ENCODE results near the gene PAPOLG. TPM values are rescaled to one million over a fixed set of nuclear protein-coding genes. Genes with fewer than 3 reads are reported as not detected.

Gene PAPOLG
- total RNA-seq, 2 donors from 2014 or later, result 23.2 to 34.1 TPM

- H3K4me3 ChIP-seq (ENCODE audit: low read length), result no peak overlapping the region
- H3K36me3 Mint-ChIP-seq (ENCODE audit: low read depth), result no peaks in the 10 kb centered on the region
- peaks cover 4% of the 10 kb centered on the region for H3K9me3 Mint-ChIP-seq
- no peaks in the 10 kb centered on the region for H3K36me3 ChIP-seq (ENCODE audit: control insufficient read depth, insufficient read depth, low read length)
- H3K27me3 ChIP-seq (ENCODE audit: control insufficient read depth, insufficient read depth, low read length, poor library complexity, severe bottlenecking), result no peaks in the 10 kb centered on the region
- peaks cover 4% of the 10 kb centered on the region for H3K27me3 Mint-ChIP-seq (ENCODE audit: insufficient read depth)
- H3K27ac Mint-ChIP-seq, result no peak overlapping the region
- WGBS, 2 experiments (ENCODE audit: insufficient coverage in 1 of 2, insufficient read length in 1 of 2), result 89 to 97% methylated on average over 2 to 4 of the region's 5 CpGs
- no peak overlapping the region for H3K4me3 Mint-ChIP-seq
- no peak for DNase-seq
- H3K9ac ChIP-seq (ENCODE audit: extremely low read depth, low read length, poor library complexity, severe bottlenecking), result no peak overlapping the region
- H3K9me3 ChIP-seq (ENCODE audit: control insufficient read depth, low read length), result peaks cover 12% of the 10 kb centered on the region
- no peak for TF ChIP-seq CTCF (conservative IDR thresholded peaks at IDR 0.05)
- H3K27ac ChIP-seq (ENCODE audit: low read depth, low read length), result no peak overlapping the region
- H3K4me1 Mint-ChIP-seq, result no peaks in the 10 kb centered on the region
- no peaks in the 10 kb centered on the region for H3K4me1 ChIP-seq (ENCODE audit: control insufficient read depth, insufficient read depth, low read length)
Measured at GRCh38 chr2:60728855-60729254, 27.2 kb upstream of the PAPOLG start.

GRCh38 chr2:60735496-60736250, 20.4 kb upstream of the PAPOLG start:
- no peaks in the 10 kb centered on the region for H3K9me3 ChIP-seq (ENCODE audit: control insufficient read depth, low read length)
- H3K9ac ChIP-seq (ENCODE audit: extremely low read depth, low read length, poor library complexity, severe bottlenecking), result no peak overlapping the region
- no peaks in the 10 kb centered on the region for H3K4me1 ChIP-seq (ENCODE audit: control insufficient read depth, insufficient read depth, low read length)
- Mint-ChIP-seq H3K36me3 (ENCODE audit: low read depth) (no peaks in the 10 kb centered on the region), H3K27ac (no peak overlapping the region), H3K4me1 (peaks cover 10% of the 10 kb centered on the region), H3K9me3 (no peaks in the 10 kb centered on the region), H3K27me3 (ENCODE audit: insufficient read depth) (peaks cover 47% of the 10 kb centered on the region), H3K4me3 (peak overlapping the region; percentile 70)
- no peak overlapping the region for H3K27ac ChIP-seq (ENCODE audit: low read depth, low read length)
- peak overlapping the region; percentile 84 for H3K4me3 ChIP-seq (ENCODE audit: low read length)
- WGBS, 2 experiments (ENCODE audit: insufficient coverage in 1 of 2, insufficient read length in 1 of 2), result 0 to 1% methylated on average over 9 to 46 of the region's 46 CpGs
- H3K27me3 ChIP-seq (ENCODE audit: control insufficient read depth, insufficient read depth, low read length, poor library complexity, severe bottlenecking), result peaks cover 21% of the 10 kb centered on the region
- TF ChIP-seq CTCF (conservative IDR thresholded peaks at IDR 0.05), result no peak
- peak; percentile 77 for DNase-seq
- no peaks in the 10 kb centered on the region for H3K36me3 ChIP-seq (ENCODE audit: control insufficient read depth, insufficient read depth, low read length)

GRCh38 chr2:60738679-60739078, 17.4 kb upstream of the PAPOLG start:
- peaks cover 49% of the 10 kb centered on the region for H3K27me3 Mint-ChIP-seq (ENCODE audit: insufficient read depth)
- H3K27ac Mint-ChIP-seq, result no peak overlapping the region
- 92 to 98% methylated on average over 3 of the region's 3 CpGs for WGBS, 2 experiments (ENCODE audit: insufficient coverage in 1 of 2, insufficient read length in 1 of 2)
- H3K36me3 Mint-ChIP-seq (ENCODE audit: low read depth), result no peaks in the 10 kb centered on the region
- peak; percentile 27 for DNase-seq
- no peak overlapping the region for H3K4me3 ChIP-seq (ENCODE audit: low read length)
- H3K9me3 Mint-ChIP-seq, result no peaks in the 10 kb centered on the region
- H3K4me3 Mint-ChIP-seq, result no peak overlapping the region
- no peak overlapping the region for H3K27ac ChIP-seq (ENCODE audit: low read depth, low read length)
- H3K36me3 ChIP-seq (ENCODE audit: control insufficient read depth, insufficient read depth, low read length), result no peaks in the 10 kb centered on the region
- H3K4me1 Mint-ChIP-seq, result peaks cover 18% of the 10 kb centered on the region
- H3K27me3 ChIP-seq (ENCODE audit: control insufficient read depth, insufficient read depth, low read length, poor library complexity, severe bottlenecking), result peaks cover 21% of the 10 kb centered on the region
- TF ChIP-seq CTCF (conservative IDR thresholded peaks at IDR 0.05), result no peak
- no peaks in the 10 kb centered on the region for H3K4me1 ChIP-seq (ENCODE audit: control insufficient read depth, insufficient read depth, low read length)
- H3K9ac ChIP-seq (ENCODE audit: extremely low read depth, low read length, poor library complexity, severe bottlenecking), result no peak overlapping the region
- H3K9me3 ChIP-seq (ENCODE audit: control insufficient read depth, low read length), result no peaks in the 10 kb centered on the region
